GM19351 (cell line): ENCODE measurements around the gene CEP131.

Source experiments
- ATAC-seq: cut with Tn5 transposase; IDR thresholded peaks from one replicate; pipeline ENCODE4 v1.9.1; 2021; ENCODE audit warnings: mild to moderate bottlenecking, moderate library complexity; ENCODE audit not compliant: unreplicated experiment

The CEP131 gene

DNA sequence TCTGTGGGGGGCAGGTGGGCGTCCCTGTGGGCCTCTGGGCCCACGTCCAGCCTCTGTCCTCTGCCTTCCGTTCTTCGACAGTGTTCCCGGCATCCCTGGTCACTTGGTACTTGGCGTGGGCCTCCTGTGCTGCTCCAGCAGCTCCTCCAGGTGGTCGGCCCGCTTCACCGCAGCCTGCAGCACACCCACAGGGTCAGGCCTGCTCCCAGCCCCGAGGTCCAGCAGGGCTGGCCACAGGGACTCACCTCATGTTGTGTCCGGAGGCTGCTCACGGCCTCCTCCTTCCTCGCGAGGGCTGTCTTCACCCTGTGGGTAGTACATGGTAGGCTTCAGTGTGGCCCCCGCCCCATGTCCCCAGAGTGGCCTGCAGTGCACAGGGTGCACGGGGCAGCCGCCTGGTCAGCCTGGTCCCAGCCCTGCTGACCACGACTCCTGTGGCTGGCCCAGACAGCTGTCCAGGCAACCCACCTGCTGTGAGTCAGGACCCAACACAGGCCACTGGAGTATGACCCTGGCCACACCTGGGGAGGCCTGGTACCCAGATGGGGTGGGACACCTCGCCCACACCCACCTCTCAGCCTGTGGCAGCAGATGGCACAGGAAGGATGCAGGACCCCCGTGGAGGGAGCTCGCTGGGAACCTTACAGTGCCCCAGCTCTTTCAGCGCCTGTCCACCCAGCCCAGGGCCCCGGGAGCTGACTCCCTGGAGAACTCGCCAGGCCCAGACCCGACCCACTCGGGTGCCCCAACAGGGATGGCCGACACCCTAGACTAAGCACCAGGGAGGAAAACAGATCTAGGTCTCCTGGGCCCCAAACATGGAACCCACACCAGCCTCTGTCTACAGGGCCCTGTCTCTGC, 32.9 kb downstream of the CEP131 start:
- ATAC-seq: no peak

DNA sequence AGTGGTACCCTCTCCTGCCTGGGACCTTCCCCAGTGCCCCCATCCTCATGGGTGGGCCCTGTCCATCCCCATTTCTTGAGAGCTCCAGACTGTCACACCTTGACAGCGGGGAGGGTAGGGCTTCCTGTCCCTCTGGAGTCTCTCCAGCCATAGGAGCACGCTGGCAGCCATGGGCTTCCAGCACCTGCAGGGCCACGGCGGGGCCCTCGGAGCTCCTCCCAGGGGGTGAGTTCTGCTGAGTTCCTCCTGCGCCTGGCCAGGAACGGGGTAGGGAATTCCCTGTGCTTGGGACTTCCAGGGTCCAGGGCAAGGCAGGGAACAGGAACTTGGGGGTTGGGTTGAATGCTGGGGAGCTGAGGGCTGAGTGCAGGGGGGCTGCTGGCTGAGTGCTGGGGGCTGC, 33.7 kb downstream of the CEP131 start:
- ATAC-seq: no peak

DNA sequence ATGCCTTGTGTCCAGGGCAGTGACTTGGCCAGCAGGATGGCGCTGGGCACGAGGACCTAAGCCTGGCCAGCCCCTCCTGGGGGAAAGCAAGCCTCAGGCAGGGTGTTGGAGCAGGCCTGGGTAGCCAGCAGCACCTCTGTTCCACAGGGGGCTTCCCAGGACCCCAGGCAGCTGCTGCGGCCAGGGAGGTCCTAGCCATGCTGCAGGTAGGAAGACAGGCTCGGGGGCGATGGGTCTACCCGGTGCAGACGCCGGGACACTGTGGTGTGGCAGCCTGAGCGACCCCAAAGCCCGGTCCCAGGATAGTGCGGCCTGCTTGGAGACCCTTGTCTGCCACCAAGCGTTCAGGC, 34.3 kb downstream of the CEP131 start:
- no peak for ATAC-seq

DNA sequence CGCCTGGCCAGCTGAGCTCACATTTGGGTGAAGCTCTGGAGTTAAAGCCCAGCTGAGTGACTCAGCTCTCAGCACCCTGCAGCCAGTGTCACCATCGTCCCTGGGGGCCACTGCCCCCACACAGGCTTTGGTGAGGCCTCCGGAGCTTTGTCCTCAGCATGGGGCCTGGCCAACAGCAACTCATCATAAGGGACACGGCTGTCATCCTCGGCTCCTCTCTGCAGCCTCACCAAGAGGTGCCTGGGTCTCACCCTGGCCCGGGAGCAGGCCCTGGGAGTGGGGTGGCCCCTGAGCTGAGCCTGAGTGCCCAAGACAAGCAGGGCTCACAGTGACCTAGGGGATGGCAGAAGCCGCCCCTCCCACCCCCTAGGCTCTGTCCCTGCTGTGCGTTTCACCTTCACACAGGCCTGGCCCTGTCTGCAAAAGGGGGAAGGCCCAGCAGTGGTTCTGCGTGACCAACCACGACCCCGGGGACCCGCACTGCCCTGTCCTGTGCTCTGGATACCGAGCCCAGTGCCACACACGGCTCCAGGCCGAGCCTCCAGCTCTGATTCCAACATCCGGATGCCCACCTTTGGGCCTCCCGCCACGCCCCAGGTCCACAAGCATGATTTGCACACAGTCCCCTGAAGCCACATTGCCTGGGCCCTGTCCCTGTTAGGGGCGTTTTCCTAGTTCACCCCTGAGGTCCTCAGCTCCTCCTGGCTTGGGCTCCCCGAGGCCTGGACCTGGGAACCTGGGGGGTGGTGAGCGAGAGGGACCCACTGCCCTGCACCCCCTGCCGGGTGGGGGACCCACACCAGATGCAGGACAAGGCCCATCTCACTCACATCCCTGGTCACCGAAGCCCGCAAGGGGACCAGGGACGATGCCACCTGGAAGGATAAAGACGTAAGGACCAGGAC, 34.9 kb downstream of the CEP131 start:
- no peak for ATAC-seq

GRCh38 chr17:81187120-81187519, 35.6 kb downstream of the CEP131 start:
- no peak for ATAC-seq

GRCh38 chr17:81186203-81186602, 36.6 kb downstream of the CEP131 start:
- ATAC-seq: no peak

GRCh38 chr17:81184555-81184954, 38.2 kb downstream of the CEP131 start:
- ATAC-seq: no peak

DNA sequence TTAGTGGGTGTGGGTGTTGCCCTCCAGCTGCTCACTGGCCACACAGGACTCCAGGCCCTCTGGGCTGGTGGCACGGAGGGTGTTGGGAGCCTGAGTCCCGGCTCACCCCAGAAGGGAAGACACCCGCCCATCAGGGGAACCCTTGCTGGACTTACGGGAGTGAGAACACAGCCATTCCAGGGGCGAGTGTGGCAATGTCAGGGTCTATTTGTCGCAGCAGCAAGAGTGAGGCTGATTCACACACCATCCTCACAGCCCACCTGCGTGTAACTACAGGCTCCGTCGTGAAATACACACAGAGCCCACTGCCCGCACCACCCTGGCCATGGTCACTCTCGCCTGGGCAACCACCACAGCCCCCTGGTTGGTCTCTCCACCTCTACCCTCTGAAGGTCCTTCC, 39.0 kb downstream of the CEP131 start:
- ATAC-seq: no peak

DNA sequence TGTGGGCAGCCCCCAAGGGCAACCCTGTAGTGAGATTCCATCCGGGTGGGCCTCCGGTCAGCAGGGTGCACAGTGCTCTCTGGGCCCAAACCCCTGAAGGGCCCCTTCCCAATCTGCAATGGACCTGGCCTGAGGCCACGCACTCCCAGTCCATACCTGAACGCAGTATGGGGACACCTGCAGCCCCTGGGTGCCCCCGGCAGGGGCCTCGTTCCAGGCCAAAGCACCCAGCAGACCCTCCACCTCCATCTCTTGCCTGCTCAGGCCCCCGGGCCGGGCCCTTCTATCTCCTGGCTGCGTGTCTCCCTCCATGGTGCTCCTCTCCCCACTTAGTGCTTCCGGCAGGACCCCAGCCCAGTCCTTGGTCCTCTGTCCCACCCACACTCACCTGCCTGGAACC, 39.4 kb downstream of the CEP131 start:
- no peak for ATAC-seq

GRCh38 chr17:81182596-81182995, 40.2 kb downstream of the CEP131 start:
- no peak for ATAC-seq

- no peak for ATAC-seq
These were observed 41.0 kb downstream of the CEP131 start for GRCh38 chr17:81181811-81182185.

GRCh38 chr17:81180836-81181810, 41.6 kb downstream of the CEP131 start:
- ATAC-seq: no peak

DNA sequence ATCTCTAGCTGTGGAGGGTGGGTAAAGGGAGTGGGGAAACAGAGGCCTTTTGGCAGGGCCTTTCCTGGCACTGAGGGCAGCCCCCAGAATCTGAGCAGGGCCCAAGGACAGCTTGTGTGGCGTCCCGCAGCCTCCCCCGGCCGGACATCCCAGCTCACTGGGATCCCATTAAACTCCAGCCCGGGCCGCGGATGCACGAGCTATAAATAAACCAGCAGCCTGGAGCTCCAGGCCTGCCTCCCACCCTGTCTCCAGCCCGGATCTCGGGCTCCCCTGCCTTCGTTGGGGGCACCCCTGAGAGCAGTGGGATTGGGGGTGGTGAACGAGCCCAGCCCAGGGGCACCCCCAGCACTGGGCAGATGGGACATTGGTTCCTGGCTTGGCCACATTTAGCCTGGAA, 42.9 kb downstream of the CEP131 start:
- ATAC-seq: no peak

DNA sequence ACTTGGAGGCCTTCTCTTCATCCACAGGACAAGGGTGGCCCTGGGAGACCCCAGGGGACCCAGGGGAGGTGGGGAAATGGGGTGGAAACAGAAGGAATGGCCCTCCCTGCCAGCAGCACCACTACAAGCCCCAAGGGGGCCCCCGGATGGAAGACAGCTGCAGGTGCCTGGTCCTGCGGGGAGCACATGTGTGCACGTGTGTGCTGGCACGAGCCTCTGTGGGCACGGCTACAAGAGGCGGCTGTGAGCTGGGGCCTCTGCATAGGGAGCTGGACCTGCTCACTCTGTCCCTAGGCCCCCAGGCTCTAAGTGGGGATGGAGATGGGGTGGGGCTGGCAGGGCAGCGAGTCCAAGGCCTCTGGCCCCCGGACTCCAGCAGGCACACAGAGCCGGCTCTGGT, 43.5 kb downstream of the CEP131 start:
- ATAC-seq: no peak

GRCh38 chr17:81178136-81179091, 44.4 kb downstream of the CEP131 start:
- no peak for ATAC-seq

GRCh38 chr17:81176666-81177065, 46.1 kb downstream of the CEP131 start:
- no peak for ATAC-seq

DNA sequence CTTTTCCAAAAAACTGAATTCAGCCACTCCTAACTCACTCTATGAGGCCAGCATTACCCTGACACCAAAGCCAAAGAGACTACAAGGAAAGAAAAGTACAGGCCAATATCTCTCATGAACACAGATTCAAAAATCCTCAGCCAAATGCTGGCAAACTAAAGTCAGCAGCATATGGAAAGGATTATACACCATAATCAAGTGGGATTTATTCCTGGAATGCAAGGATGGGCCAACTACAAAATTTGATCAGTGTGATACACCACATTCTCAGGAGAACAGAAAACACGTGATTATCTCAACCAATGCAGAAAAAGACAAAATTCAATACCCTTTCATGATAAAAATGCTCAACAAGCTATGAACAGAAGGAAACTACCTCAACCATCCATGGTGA, 49.0 kb downstream of the CEP131 start:
- no peak for ATAC-seq

DNA sequence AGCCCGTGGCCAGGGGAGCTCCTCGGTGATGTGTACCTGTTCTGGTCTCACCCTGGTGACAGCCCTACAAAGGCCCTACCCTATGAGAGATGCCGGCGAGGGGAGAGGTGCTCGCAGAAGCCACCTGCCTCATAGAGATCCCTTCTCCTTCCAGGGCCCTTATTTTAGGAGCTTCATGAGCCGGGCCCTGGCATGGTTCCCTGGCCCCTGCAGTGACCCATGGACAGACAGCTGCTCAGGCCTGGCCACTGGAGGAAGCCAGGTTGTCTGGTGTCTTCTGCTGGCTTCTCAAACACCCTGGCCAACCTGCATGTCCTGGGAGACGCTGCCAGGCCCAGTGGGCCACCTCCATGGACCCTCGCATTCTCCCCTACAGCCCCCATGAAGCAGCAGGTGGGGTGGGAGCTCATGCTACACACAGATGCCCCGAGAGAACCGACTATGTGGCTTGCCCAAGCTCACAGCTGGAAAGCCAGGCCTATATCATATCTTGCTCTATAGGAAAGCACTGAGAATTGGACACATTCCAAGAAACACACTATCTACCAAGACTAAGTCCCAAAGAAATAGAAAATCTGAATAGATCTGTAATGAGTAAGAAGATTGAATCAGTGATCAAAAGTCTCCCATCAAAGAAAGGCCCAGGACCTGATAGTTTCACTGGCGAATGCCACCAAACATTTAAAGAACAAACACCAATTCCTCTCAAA, 49.6 kb downstream of the CEP131 start:
- no peak for ATAC-seq

DNA sequence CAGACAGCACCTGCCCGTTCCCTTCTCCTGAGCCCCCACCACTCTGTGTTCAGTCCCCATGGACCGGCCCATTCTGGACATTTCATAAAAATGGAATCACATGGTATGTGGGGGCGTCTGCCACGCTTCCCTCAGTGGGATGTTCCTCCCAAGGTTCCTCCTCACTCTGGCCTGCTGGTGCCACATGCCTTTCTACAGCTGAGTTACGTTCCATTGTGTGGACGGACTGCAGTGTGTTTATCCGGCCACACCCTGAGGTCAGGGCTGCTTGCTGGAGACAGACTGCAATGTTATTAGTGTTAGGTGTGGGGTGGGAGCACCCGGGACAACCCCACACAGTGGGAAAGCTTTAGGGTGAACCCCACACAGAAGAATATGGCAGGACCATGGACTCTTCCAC, 50.8 kb downstream of the CEP131 start:
- no peak for ATAC-seq
